ENCODE results near the gene PARP3.
"Not testable (repeated sequence)": the region's sequence is repeated elsewhere in the genome, so short reads cannot be mapped to it uniquely, and the experiment has no call there.

The PARP3 gene

GRCh38 chr3:51986010-51986947 is 44.1 kb downstream of the PARP3 start:
- DNase-seq (no peak), ATAC-seq (no peak)

- no peak for ATAC-seq
- no peak for DNase-seq
Measured at GRCh38 chr3:51987568-51987967, 45.4 kb downstream of the PARP3 start.

DNA sequence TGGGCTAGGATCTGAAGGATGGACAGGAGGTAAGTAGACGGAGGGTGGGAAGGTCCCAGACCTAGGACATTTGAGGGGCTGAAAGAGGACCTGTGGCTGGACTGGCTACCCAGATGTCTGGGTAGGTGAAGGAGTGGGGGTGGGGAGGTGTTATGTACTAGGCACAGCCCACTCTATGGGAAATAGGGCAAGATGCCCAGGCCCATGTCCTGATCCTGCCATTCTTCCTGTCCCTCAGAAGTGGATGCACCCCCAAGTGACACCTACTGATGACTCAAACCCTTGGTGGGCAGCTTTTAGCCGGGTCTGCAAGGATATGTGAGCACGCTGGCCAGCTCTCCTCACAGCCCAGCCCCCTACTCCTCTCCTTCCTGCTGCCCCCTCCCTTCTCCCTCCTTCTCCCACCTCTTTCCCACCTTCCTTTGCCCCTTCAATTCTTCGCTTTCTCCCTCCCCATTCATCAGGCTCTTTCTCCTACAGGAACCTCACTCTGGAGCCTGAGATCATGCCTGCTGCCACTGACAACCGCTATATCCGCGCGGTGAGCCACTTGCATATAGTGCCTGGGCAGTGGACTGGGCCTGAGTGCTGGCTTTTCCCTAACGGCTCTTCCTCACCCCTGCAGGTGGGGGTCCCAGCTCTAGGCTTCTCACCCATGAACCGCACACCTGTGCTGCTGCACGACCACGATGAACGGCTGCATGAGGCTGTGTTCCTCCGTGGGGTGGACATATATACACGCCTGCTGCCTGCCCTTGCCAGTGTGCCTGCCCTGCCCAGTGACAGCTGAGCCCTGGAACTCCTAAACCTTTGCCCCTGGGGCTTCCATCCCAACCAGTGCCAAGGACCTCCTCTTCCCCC is 46.4 kb downstream of the PARP3 start:
- DNase-seq, result no peak
- ATAC-seq, result no peak

DNA sequence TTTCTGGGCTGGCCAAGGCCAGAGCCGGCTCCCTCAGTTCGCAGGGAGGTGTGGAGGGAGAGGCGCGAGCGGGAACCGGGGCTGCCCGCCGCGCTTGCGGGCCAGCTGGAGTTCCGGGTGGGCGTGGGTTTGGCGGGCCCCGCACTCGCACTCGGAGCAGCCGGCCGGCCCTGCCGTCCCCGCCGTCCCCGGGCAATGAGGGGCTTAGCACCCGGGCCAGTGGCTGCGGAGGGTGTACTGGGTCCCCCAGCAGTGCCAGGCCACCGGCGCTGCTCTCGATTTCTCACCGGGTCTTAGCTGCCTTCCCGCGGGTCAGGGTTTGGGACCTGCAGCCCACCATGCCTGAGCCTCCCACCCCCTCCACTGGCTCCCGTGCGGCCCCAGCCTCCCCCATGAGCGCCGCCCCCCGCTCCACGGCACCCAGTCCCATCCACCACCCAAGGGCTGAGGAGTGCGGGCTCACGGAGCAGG is 48.4 kb downstream of the PARP3 start:
- not testable (repeated sequence) for ATAC-seq, DNase-seq

DNA sequence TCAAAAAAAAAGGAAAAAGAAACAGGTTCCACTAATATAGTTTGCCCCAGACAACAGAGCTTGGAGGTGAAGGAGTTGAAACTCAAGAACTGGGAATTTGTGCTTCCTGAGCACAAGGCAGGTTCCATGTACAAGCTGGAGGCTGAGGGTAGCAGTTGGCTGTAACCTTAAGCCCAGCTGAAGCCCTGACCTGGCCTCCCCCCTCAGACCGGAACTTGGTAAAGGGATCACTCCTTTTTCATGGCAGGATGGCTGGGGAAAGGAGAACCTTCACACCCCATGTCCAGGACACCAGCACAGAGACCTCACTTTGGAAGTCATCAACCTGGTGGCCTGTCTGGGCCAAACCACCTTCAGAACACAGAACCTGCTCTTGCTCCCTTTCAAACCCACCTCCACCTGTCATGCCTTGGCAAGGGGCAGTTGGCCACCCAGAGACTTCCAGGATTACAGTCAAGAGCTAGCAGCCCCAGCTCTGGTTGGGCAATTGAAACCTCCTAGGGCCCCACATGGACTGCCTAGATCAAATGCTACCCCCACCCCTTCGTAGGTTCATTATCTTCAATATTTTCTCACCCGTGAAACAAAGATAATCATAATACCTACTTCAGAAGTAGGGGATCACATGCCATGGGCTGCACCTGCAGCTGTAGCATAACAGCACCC is 50.0 kb downstream of the PARP3 start:
- ATAC-seq (no peak), DNase-seq (no peak)

DNA sequence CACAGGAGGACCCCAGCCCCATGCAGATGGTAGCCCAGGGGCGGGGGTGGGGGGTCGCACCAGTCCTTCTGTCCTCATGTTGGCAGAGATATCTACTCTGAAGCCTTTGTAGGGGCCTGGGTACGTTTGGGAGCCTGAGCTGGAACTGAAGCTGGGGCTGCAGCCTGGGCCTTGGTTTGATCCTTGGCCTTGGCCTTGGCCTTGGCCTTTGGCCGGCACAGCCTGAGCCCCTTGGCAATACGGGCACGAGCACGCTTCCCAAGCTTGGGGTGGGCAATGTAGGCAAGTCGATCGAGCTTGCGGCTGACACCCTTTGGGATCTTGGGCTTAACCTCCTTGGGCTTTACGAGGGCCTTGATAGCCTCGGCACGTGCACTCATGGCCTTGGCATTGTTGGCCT is 51.5 kb downstream of the PARP3 start:
- DNase-seq, ATAC-seq: not testable (repeated sequence)

DNA sequence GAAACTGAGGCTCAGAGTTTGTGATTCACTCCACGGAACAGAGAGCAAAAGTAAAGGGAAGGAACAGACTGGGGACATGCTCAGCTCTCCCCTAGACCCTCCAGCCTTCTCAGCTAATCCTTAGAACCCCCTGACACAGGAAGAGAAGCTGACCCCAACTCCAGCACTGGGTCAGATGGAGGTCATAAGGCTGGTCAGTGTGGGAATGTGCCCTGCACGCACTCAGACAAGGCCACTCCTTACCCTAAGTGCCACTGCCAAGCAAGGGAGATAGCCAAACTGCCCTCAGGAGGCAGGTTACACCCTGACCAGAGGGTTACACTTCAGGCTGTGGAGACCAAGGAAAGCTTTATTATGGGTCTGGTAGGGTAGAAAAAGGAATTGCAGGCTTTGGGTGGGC is 52.4 kb downstream of the PARP3 start:
- DNase-seq (no peak), ATAC-seq (no peak)

DNA sequence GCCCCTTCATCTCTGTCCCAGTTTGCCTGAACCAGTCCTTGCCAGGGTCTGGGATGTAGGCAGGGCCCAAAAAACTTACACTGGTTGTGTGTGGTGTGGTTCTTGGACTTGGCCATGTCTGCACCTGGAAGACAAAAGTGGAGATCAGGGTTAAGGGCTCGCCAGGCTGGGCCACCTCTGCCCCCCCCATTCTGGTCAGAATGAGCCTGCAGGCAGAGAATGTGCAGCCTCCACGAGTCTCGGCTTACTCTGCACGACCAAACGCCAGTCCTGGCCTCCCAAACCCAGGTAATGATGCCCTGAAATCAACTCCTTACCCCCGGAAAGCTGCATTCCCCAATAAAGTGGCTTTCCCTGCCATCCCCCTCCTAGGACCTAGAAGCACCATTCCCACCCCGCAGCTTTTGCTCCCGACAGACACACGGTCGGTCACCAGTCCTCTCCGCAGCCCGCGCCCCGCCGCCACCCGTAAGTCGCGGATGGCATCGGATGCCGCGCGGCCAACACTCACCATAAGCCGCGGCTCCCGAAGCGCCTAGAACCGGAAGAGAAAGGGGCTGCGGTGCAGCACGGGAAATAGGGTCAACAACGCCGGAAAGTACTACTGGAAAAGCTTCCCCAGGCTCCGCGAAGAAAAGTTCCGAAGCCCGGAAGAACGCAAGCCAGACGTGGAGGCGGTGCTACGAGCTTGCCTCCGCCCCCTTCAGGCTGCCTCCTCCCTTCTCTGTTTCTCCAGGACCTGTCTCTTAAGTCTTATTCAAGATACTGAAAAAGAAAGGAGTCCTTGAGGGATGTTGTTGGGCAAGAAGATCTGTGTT is 53.4 kb downstream of the PARP3 start, which contains the start of gene RPL29:
Gene RPL29, minus strand, starts transcription at position 550 of the 818 bp plus-strand sequence. Its CDS starts 434 bp downstream, at position 116.
- peak; percentile 87 for ATAC-seq

DNA sequence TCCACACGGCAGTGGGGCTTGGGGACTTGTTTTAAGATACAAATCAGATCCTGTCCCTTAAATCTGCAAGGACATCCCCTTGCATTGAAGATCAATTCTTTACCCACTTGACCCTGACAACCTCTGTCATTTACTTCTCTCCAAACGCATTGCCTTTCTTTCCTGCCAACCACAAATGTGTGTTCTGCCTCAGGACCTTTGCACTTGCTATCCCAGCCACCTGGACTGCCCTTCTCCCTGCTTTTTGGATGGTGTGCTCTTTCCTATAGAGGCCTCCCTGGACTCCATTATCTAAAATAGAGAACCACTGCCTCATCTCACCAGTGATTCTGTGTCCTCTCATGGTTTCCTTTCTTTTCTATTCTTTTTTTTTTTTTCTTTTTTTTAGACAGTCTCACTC is 55.0 kb downstream of the PARP3 start:
- ATAC-seq, result no peak
- DNase-seq, result no peak

More for the DNA sequence above, 53.4 kb downstream of the PARP3 start, which contains the start of gene RPL29:
- DNase-seq, result peak; percentile 91

DNA sequence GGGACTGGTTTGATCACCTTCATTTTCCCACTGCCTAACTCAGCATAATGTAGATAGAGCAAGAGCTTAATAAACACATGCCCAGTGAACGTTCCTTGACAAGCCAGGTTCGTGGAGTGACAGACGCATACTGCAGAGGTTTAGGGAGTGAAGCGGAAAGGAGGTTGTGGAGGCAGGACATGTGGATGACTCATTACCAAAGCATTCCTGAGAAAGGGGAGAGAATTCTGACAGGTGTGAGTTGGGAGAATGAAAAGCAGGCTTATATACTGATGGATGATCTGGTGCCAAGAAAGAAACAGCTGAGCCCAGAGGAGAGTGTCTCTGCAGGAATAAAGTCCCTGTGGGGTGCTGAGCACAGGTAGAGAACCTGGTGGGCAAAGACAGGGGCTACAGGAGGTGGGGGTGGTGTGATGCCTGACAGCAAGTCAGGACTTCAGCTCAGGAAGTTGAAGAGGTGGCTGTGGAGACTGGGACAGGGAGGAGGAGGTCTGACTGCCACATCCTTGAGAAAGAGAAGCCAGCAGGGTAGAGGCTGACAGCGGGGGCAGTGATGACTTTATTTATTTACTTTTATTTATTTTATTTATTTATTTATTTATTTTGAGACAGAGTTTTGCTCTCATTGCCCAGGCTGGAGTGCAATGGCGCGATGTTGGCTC is 55.9 kb downstream of the PARP3 start:
- DNase-seq, result no peak
- no peak for ATAC-seq

Data from stimulated activated naive CD8-positive, alpha-beta T cell treated with anti-CD3 and anti-CD28 coated beads, Interleukin-15, Interleukin-2, amounts not matched to agents 100 U/mL and 50 U/mL, for 24 hours (primary cell).